Measurements from ENCODE around the gene RBMS1.

DNA sequence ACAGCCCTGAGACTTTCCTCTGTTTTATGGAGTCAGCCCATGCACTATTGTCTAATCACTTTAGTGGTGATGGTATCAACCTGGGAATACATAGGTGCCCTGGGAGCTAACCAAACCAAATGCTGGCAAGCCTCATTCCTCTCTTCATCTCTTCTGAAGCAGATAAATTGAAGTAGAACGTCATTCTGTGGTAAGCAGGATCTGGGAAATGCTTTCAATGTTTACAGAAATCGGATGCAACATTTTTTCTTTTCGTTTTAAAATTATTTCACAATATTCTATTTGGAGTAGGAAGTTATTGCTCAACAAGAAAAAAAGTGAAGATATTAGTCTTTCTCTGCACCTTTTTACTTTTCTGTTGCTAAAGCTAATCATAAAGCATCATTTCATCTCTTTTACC is 114.2 kb downstream of the RBMS1 start:
- TF ChIP-seq, protein P1, sequence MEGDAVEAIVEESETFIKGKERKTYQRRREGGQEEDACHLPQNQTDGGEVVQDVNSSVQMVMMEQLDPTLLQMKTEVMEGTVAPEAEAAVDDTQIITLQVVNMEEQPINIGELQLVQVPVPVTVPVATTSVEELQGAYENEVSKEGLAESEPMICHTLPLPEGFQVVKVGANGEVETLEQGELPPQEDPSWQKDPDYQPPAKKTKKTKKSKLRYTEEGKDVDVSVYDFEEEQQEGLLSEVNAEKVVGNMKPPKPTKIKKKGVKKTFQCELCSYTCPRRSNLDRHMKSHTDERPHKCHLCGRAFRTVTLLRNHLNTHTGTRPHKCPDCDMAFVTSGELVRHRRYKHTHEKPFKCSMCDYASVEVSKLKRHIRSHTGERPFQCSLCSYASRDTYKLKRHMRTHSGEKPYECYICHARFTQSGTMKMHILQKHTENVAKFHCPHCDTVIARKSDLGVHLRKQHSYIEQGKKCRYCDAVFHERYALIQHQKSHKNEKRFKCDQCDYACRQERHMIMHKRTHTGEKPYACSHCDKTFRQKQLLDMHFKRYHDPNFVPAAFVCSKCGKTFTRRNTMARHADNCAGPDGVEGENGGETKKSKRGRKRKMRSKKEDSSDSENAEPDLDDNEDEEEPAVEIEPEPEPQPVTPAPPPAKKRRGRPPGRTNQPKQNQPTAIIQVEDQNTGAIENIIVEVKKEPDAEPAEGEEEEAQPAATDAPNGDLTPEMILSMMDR (IDR thresholded peaks at IDR 0.05; ENCODE audit: insufficient read depth, low read length): no peak
- no peak for TF ChIP-seq GABPA (IDR thresholded peaks at IDR 0.05; ENCODE audit: low read depth)
- TF ChIP-seq REST (IDR thresholded peaks at IDR 0.05; ENCODE audit: insufficient replicate concordance, low read depth): no peak
- no peak for TF ChIP-seq SPI1 (IDR thresholded peaks at IDR 0.05; ENCODE audit: borderline replicate concordance, low read depth)
- TF ChIP-seq POLR2AphosphoS5 (IDR thresholded peaks at IDR 0.05; ENCODE audit: low read depth): no peak

Data from HL-60 (cell line).